ENCODE results near the gene HMGCS2.

The HMGCS2 gene

GRCh38 chr1:119782631-119783325 is 14.1 kb upstream of the HMGCS2 start:
- ATAC-seq (replicated peaks) (peak in 1 of 2 donors; percentile 21), DNase-seq (no peak)

GRCh38 chr1:119781434-119782210 is 12.9 kb upstream of the HMGCS2 start:
- Mint-ChIP-seq H3K9me3 (no peaks in the 10 kb centered on the region), H3K27ac (no peak overlapping the region), H3K36me3 (no peaks in the 10 kb centered on the region), H3K4me1 (peaks cover 4 to 9% of the 10 kb centered on the region in 2 donors), H3K27me3 (peaks cover 5 to 12% of the 10 kb centered on the region in 2 donors), H3K4me3 (no peak overlapping the region)
- ATAC-seq (replicated peaks) (no peak), DNase-seq (no peak)

More at GRCh38 chr1:119782631-119783325, 14.1 kb upstream of the HMGCS2 start:
- no peak overlapping the region for H3K4me3 Mint-ChIP-seq
- no peaks in the 10 kb centered on the region for H3K9me3 Mint-ChIP-seq
- H3K4me1 Mint-ChIP-seq: peaks cover 6 to 10% of the 10 kb centered on the region in 2 donors
- H3K27ac Mint-ChIP-seq: no peak overlapping the region
- no peaks in the 10 kb centered on the region for H3K36me3 Mint-ChIP-seq
- peaks cover 5 to 12% of the 10 kb centered on the region in 2 donors for H3K27me3 Mint-ChIP-seq

GRCh38 chr1:119779869-119780356 is 11.2 kb upstream of the HMGCS2 start:
- Mint-ChIP-seq H3K4me3 (no peak overlapping the region), H3K4me1 (no peaks in the 10 kb centered on the region), H3K9me3 (no peaks in the 10 kb centered on the region), H3K27me3 (peaks cover 0 to 15% of the 10 kb centered on the region in 2 donors), H3K27ac (no peak overlapping the region), H3K36me3 (no peaks in the 10 kb centered on the region)
- no peak for ATAC-seq (replicated peaks)
- DNase-seq: no peak

- DNase-seq (no peak), ATAC-seq (replicated peaks) (no peak)
- no peak overlapping the region for H3K4me3 Mint-ChIP-seq
- H3K4me1 Mint-ChIP-seq: no peaks in the 10 kb centered on the region
- no peak overlapping the region for H3K27ac Mint-ChIP-seq
- H3K36me3 Mint-ChIP-seq: no peaks in the 10 kb centered on the region
- no peaks in the 10 kb centered on the region for H3K9me3 Mint-ChIP-seq
- peaks cover 0 to 14% of the 10 kb centered on the region in 2 donors for H3K27me3 Mint-ChIP-seq
Measured at GRCh38 chr1:119778886-119779560, 10.3 kb upstream of the HMGCS2 start.

GRCh38 chr1:119778359-119778758 is 9.7 kb upstream of the HMGCS2 start:
- Mint-ChIP-seq H3K4me3 (no peak overlapping the region), H3K4me1 (no peaks in the 10 kb centered on the region), H3K36me3 (no peaks in the 10 kb centered on the region), H3K9me3 (no peaks in the 10 kb centered on the region), H3K27ac (no peak overlapping the region), H3K27me3 (peaks cover 0 to 14% of the 10 kb centered on the region in 2 donors)
- DNase-seq (no peak), ATAC-seq (replicated peaks) (no peak)

- Mint-ChIP-seq H3K4me3 (no peak overlapping the region), H3K9me3 (no peaks in the 10 kb centered on the region), H3K4me1 (no peaks in the 10 kb centered on the region), H3K27me3 (peaks cover 0 to 11% of the 10 kb centered on the region in 2 donors), H3K27ac (no peak overlapping the region), H3K36me3 (no peaks in the 10 kb centered on the region)
- ATAC-seq (replicated peaks) (no peak), DNase-seq (no peak)
Measured at GRCh38 chr1:119774746-119775490, 6.2 kb upstream of the HMGCS2 start.

GRCh38 chr1:119773711-119774241 is 5.1 kb upstream of the HMGCS2 start:
- DNase-seq (no peak), ATAC-seq (replicated peaks) (no peak)
- H3K27me3 Mint-ChIP-seq: peaks cover 0 to 11% of the 10 kb centered on the region in 2 donors
- H3K9me3 Mint-ChIP-seq: no peaks in the 10 kb centered on the region
- no peaks in the 10 kb centered on the region for H3K36me3 Mint-ChIP-seq
- H3K4me3 Mint-ChIP-seq: no peak overlapping the region
- no peak overlapping the region for H3K27ac Mint-ChIP-seq
- no peaks in the 10 kb centered on the region for H3K4me1 Mint-ChIP-seq

GRCh38 chr1:119772298-119772697 is 3.6 kb upstream of the HMGCS2 start:
- H3K27ac Mint-ChIP-seq: no peak overlapping the region
- H3K36me3 Mint-ChIP-seq: no peaks in the 10 kb centered on the region
- DNase-seq (no peak), ATAC-seq (replicated peaks) (no peak)
- H3K9me3 Mint-ChIP-seq: no peaks in the 10 kb centered on the region
- no peak overlapping the region for H3K4me3 Mint-ChIP-seq
- no peaks in the 10 kb centered on the region for H3K4me1 Mint-ChIP-seq
- peaks cover 4 to 13% of the 10 kb centered on the region in 2 donors for H3K27me3 Mint-ChIP-seq

GRCh38 chr1:119771770-119772169 is 3.1 kb upstream of the HMGCS2 start:
- ATAC-seq (replicated peaks) (no peak), DNase-seq (no peak)
- H3K27me3 Mint-ChIP-seq: peaks cover 8 to 18% of the 10 kb centered on the region in 2 donors
- H3K9me3 Mint-ChIP-seq: no peaks in the 10 kb centered on the region
- no peak overlapping the region for H3K27ac Mint-ChIP-seq
- H3K36me3 Mint-ChIP-seq: no peaks in the 10 kb centered on the region
- no peak overlapping the region for H3K4me3 Mint-ChIP-seq
- no peaks in the 10 kb centered on the region for H3K4me1 Mint-ChIP-seq

GRCh38 chr1:119771016-119771415 is 2.3 kb upstream of the HMGCS2 start:
- DNase-seq (no peak), ATAC-seq (replicated peaks) (no peak)
- Mint-ChIP-seq H3K27me3 (peaks cover 8 to 18% of the 10 kb centered on the region in 2 donors), H3K4me1 (no peaks in the 10 kb centered on the region), H3K36me3 (no peaks in the 10 kb centered on the region), H3K4me3 (no peak overlapping the region), H3K9me3 (no peaks in the 10 kb centered on the region), H3K27ac (no peak overlapping the region)

- Mint-ChIP-seq H3K4me3 (no peak overlapping the region), H3K9me3 (no peaks in the 10 kb centered on the region), H3K4me1 (no peaks in the 10 kb centered on the region), H3K27ac (no peak overlapping the region), H3K36me3 (no peaks in the 10 kb centered on the region), H3K27me3 (peaks cover 6 to 8% of the 10 kb centered on the region in 2 donors)
- ATAC-seq (replicated peaks) (no peak), DNase-seq (no peak)
Measured at GRCh38 chr1:119767486-119767885, 1.2 kb downstream of the HMGCS2 start.

- Mint-ChIP-seq H3K36me3 (no peaks in the 10 kb centered on the region), H3K9me3 (no peaks in the 10 kb centered on the region), H3K4me3 (no peak overlapping the region), H3K27me3 (peaks cover 6 to 8% of the 10 kb centered on the region in 2 donors), H3K27ac (no peak overlapping the region), H3K4me1 (no peaks in the 10 kb centered on the region)
- no peak for ATAC-seq (replicated peaks)
- no peak for DNase-seq
Measured at GRCh38 chr1:119766374-119766794, 2.3 kb downstream of the HMGCS2 start.

GRCh38 chr1:119764220-119764619 is 4.5 kb downstream of the HMGCS2 start:
- no peak overlapping the region for H3K27ac Mint-ChIP-seq
- DNase-seq: no peak
- H3K4me3 Mint-ChIP-seq: no peak overlapping the region
- H3K27me3 Mint-ChIP-seq: peaks cover 8 to 11% of the 10 kb centered on the region in 2 donors
- ATAC-seq (replicated peaks): no peak
- H3K4me1 Mint-ChIP-seq: no peaks in the 10 kb centered on the region
- no peaks in the 10 kb centered on the region for H3K36me3 Mint-ChIP-seq
- no peaks in the 10 kb centered on the region for H3K9me3 Mint-ChIP-seq

- Mint-ChIP-seq H3K4me3 (no peak overlapping the region), H3K27me3 (peaks cover 8 to 11% of the 10 kb centered on the region in 2 donors), H3K36me3 (no peaks in the 10 kb centered on the region), H3K4me1 (no peaks in the 10 kb centered on the region), H3K27ac (no peak overlapping the region), H3K9me3 (no peaks in the 10 kb centered on the region)
- ATAC-seq (replicated peaks): no peak
- DNase-seq: no peak
Measured at GRCh38 chr1:119762953-119763352, 5.8 kb downstream of the HMGCS2 start.

Measured in stimulated activated naive B cell treated with anti-CD40 and anti-IgM and Interleukin-4, amounts not matched to agents 10 μg/mL and 1 μg/mL and 100 μg/mL, for 72 hours (primary cell).